GM12878 (cell line): ENCODE data around the gene TPPP3.

Experiments used
- ASH2L ChIP-seq: fragments of 300-600, 200-600 bp; sonication (generic); IDR thresholded peaks from 2 replicates; pipeline ENCODE4 v1.6.1; 2017; ENCODE audit warnings: low read depth, mild to moderate bottlenecking, borderline replicate concordance
- EP300 ChIP-seq, 2 experiments: fragments of 150-350 bp in 1 of 2; IDR thresholded peaks; 2 replicates each; pipeline ENCODE4 v1.6.1; 2011 to 2012; ENCODE audit warnings: low read depth in 2 of 2, low read length in 2 of 2, borderline replicate concordance in 1 of 2, improper control_type of control experiment in 1 of 2, inconsistent platforms in 1 of 2; ENCODE audit not compliant: control insufficient read depth in 1 of 2
- POLR2A ChIP-seq: IDR thresholded peaks from 2 replicates; pipeline ENCODE4 v1.6.1; 2011; ENCODE audit warnings: low read depth, mild to moderate bottlenecking, low read length
- RCOR1 ChIP-seq: conservative IDR thresholded peaks from 2 replicates; pipeline ENCODE4 v1.6.1; 2012; ENCODE audit warnings: low read depth, low read length, improper control_type of control experiment

DNA sequence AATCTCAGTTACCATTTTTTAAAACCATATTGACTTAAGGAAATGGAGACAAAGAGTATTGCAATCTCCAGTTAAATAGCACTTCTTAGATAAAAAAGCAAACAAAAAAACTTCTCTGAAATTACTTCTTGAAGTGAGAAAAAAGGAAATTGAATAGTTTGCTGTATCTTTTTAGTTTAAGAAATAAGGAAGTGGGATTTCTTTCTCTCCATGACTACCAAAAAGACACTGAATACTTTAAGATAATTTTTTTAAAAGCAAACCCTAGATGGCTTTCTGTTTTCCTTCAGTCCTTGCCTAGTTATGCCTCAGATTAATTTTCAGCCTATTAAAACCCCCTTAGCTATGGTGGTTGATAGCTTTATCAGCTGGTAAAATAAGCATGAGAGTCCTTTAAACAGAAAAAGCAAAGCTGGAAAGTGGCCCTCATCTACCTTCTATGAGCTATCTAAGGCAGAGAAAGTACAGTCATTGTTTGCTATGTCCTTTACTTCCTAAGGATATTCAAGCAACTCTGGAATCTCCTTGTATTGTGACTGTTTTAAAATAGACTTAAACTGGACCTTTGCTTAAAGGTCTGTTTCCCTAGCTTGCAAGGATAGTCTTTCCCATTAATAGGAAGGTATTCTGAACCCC lies 28.6 kb downstream of the TPPP3 start:
- TF ChIP-seq ASH2L = no peak
- TF ChIP-seq RCOR1 = no peak
- TF ChIP-seq EP300 (IDR thresholded peaks at IDR 0.05; ENCODE audit: borderline replicate concordance in 1 of 2, control insufficient read depth in 1 of 2, low read depth in 2 of 2, low read length in 2 of 2) = no peak
- no peak for TF ChIP-seq POLR2A
